H9 (cell line): Measurements from ENCODE around the gene PPP1R16B. TPM values are rescaled to one million over a fixed set of nuclear protein-coding genes. Genes with fewer than 3 reads are reported as not detected.

ENCODE experiments used
- DNase-seq: peaks from one replicate; pipeline ENCODE4 v3.0.0-alpha.2; 2017
- H2AFZ ChIP-seq: one replicate; pipeline ENCODE4 v1.6.1; 2013; ENCODE audit warnings: mild to moderate bottlenecking, low read length, control low read depth, moderate library complexity
- H2AK5ac ChIP-seq: 2 replicates; pipeline ENCODE4 v1.6.1; 2013; ENCODE audit warnings: low read length, control low read depth, mixed read lengths; ENCODE audit not compliant: insufficient read length
- H2BK120ac ChIP-seq: one replicate; pipeline ENCODE4 v1.6.1; 2013; ENCODE audit warnings: low read depth, mild to moderate bottlenecking, low read length, control low read depth, inconsistent platforms; ENCODE audit not compliant: poor library complexity, severe bottlenecking
- H2BK12ac ChIP-seq: 2 replicates; pipeline ENCODE4 v1.6.1; 2013; ENCODE audit warnings: low read length, control low read depth, mixed read lengths, low read depth; ENCODE audit not compliant: insufficient read length
- H2BK15ac ChIP-seq: 2 replicates; pipeline ENCODE4 v1.6.1; 2013; ENCODE audit warnings: low read depth, low read length, control low read depth
- H2BK20ac ChIP-seq: one replicate; pipeline ENCODE4 v1.6.1; 2013; ENCODE audit warnings: low read depth, mild to moderate bottlenecking, low read length, control low read depth, inconsistent platforms; ENCODE audit not compliant: poor library complexity, severe bottlenecking
- H2BK5ac ChIP-seq: 2 replicates; pipeline ENCODE4 v1.6.1; 2013; ENCODE audit warnings: low read length, control low read depth, mixed read lengths; ENCODE audit not compliant: insufficient read length
- H3K14ac ChIP-seq: 2 replicates; pipeline ENCODE4 v1.6.1; 2013; ENCODE audit warnings: low read length, control low read depth; ENCODE audit not compliant: insufficient read depth
- H3K18ac ChIP-seq: 2 replicates; pipeline ENCODE4 v1.6.1; 2013; ENCODE audit warnings: low read depth, mild to moderate bottlenecking, mixed read lengths, low read length, control low read depth; ENCODE audit not compliant: insufficient read length
- H3K23ac ChIP-seq: 2 replicates; pipeline ENCODE4 v1.6.1; 2013; ENCODE audit warnings: low read length, control low read depth, mixed read lengths, low read depth; ENCODE audit not compliant: insufficient read length
- H3K23me2 ChIP-seq: 2 replicates; pipeline ENCODE4 v1.6.1; 2013; ENCODE audit warnings: low read depth, mild to moderate bottlenecking, mixed read lengths, low read length, control low read depth; ENCODE audit not compliant: insufficient read length, poor library complexity, severe bottlenecking
- H3K27ac ChIP-seq: 2 replicates; pipeline ENCODE4 v1.5.1; 2013; ENCODE audit warnings: low read length, control low read depth, mixed read lengths, low read depth; ENCODE audit not compliant: insufficient read length
- H3K27me3 ChIP-seq: 2 replicates; pipeline ENCODE4 v1.6.1; 2013; ENCODE audit warnings: low read length, control low read depth, inconsistent platforms; ENCODE audit not compliant: insufficient read depth
- H3K4ac ChIP-seq: 2 replicates; pipeline ENCODE4 v1.6.1; 2013; ENCODE audit warnings: low read depth, mild to moderate bottlenecking, control low read depth, inconsistent platforms, low read length, moderate library complexity
- H3K4me1 ChIP-seq: 2 replicates; pipeline ENCODE4 v1.6.1; 2013; ENCODE audit warnings: low read length, control low read depth, inconsistent platforms; ENCODE audit not compliant: insufficient read depth
- H3K4me2 ChIP-seq: 2 replicates; pipeline ENCODE4 v1.6.1; 2013; ENCODE audit warnings: low read length, control low read depth, mixed read lengths; ENCODE audit not compliant: insufficient read length, insufficient read depth
- H3K56ac ChIP-seq: 2 replicates; pipeline ENCODE4 v1.6.1; 2013; ENCODE audit warnings: low read depth, mild to moderate bottlenecking, mixed read lengths, low read length, control low read depth; ENCODE audit not compliant: insufficient read length
- H3K79me1 ChIP-seq: 2 replicates; pipeline ENCODE4 v1.6.1; 2013; ENCODE audit warnings: low read depth, mild to moderate bottlenecking, moderate library complexity, low read length, control low read depth, inconsistent platforms; ENCODE audit not compliant: insufficient read depth, poor library complexity, severe bottlenecking
- H3K79me2 ChIP-seq: 2 replicates; pipeline ENCODE4 v1.6.1; 2013; ENCODE audit warnings: low read length, control low read depth, inconsistent platforms; ENCODE audit not compliant: insufficient read depth
- H3K9ac ChIP-seq: 2 replicates; pipeline ENCODE4 v1.6.1; 2013; ENCODE audit warnings: low read length, control low read depth, mixed read lengths; ENCODE audit not compliant: insufficient read length; ENCODE audit errors: extremely low read depth
- H3K9me3 ChIP-seq: one replicate; pipeline ENCODE4 v1.6.1; 2013; ENCODE audit warnings: low read depth, low read length, inconsistent platforms; ENCODE audit not compliant: control insufficient read depth
- H3T11ph ChIP-seq: one replicate; pipeline ENCODE4 v1.6.1; 2013; ENCODE audit warnings: mild to moderate bottlenecking, low read length, control low read depth, inconsistent platforms
- H4K20me1 ChIP-seq: one replicate; pipeline ENCODE4 v1.6.1; 2013; ENCODE audit not compliant: control insufficient read depth, insufficient read length, insufficient read depth
- H4K5ac ChIP-seq: 2 replicates; pipeline ENCODE4 v1.6.1; 2013; ENCODE audit warnings: low read depth, mild to moderate bottlenecking, mixed read lengths, low read length, control low read depth; ENCODE audit not compliant: insufficient read length
- H4K8ac ChIP-seq: replicated peaks from 2 replicates; pipeline ENCODE4 v1.6.1; 2013; ENCODE audit warnings: low read length, control low read depth, mixed read lengths, low read depth; ENCODE audit not compliant: insufficient read length
- H4K91ac ChIP-seq: 2 replicates; pipeline ENCODE4 v1.6.1; 2013; ENCODE audit warnings: low read depth, mild to moderate bottlenecking, moderate library complexity, mixed read lengths, low read length, control low read depth; ENCODE audit not compliant: insufficient read length
- H3K27ac Mint-ChIP-seq, 3 experiments: 2 replicates in 2 of 3; 3 replicates in 1 of 3; pipeline ENCODE4 v1.8.0; 2020 to 2021; ENCODE audit warnings: mixed read lengths in 3 of 3, mild to moderate bottlenecking in 1 of 3, moderate library complexity in 1 of 3
- H3K27me3 Mint-ChIP-seq: 2 replicates; pipeline ENCODE4 v1.8.0; 2021; ENCODE audit warnings: low read depth, mild to moderate bottlenecking, moderate library complexity, mixed read lengths
- H3K36me3 Mint-ChIP-seq, 3 experiments: 2 replicates in 2 of 3; 3 replicates in 1 of 3; pipeline ENCODE4 v1.8.0; 2020 to 2021; ENCODE audit warnings: low read depth in 3 of 3, mixed read lengths in 3 of 3; ENCODE audit not compliant: insufficient read depth in 1 of 3
- H3K4me1 Mint-ChIP-seq, 2 experiments: 2 replicates each; pipeline ENCODE4 v1.8.0; 2020; ENCODE audit warnings: mixed read lengths in 2 of 2
- H3K4me3 Mint-ChIP-seq, 2 experiments: 2 replicates in 1 of 2; 3 replicates in 1 of 2; pipeline ENCODE4 v1.8.0; 2020 to 2021; ENCODE audit warnings: mild to moderate bottlenecking in 2 of 2, mixed read lengths in 2 of 2, moderate library complexity in 1 of 2
- H3K9me3 Mint-ChIP-seq, 2 experiments: 2 replicates in 1 of 2; 3 replicates in 1 of 2; pipeline ENCODE4 v1.8.0; 2020; ENCODE audit warnings: mild to moderate bottlenecking in 2 of 2, mixed read lengths in 2 of 2, moderate library complexity in 1 of 2
- CTCF ChIP-seq: fragments of 200-600 bp; sonication (generic); conservative IDR thresholded peaks from 3 replicates; pipeline ENCODE4 v1.8.0; 2021; ENCODE audit warnings: antibody characterized with exemption, mild to moderate bottlenecking
- WGBS: extraction: QIAGEN DNeasy Blood & Tissue Kit; methylation state at CpG from one replicate; pipeline ENCODE4 v1.1.7; 2013; ENCODE audit warnings: missing lambda C conversion rate, low lambda C conversion rate, mixed read lengths; ENCODE audit not compliant: insufficient read length; ENCODE audit errors: extremely low coverage; 5-methylcytosine and 5-hydroxymethylcytosine counted together
- total RNA-seq: library from RNA; stranded (reverse); gene quantifications from 2 replicates; pipeline ENCODE4 v1.2.1, GENCODE V29; 2021

Gene PPP1R16B
- total RNA-seq, 1 experiment from 2014 or later = 8.2 TPM

- no peak overlapping the region for H3K27ac Mint-ChIP-seq
- DNase-seq = no peak
- H4K5ac ChIP-seq = no peak overlapping the region
Measured at GRCh38 chr20:38839563-38839962, 34.1 kb downstream of the PPP1R16B start.

More at GRCh38 chr20:38839563-38839962, 34.1 kb downstream of the PPP1R16B start:
- no peaks in the 10 kb centered on the region for H3K4me1 ChIP-seq
- no peak overlapping the region for H2AK5ac ChIP-seq
- no peaks in the 10 kb centered on the region for H3K79me2 ChIP-seq
- H3K23me2 ChIP-seq = no peaks in the 10 kb centered on the region
- Mint-ChIP-seq H3K9me3 (no peaks in the 10 kb centered on the region), H3K36me3 (peaks cover 0 to 3% (median 0%) of the 10 kb centered on the region in 3 experiments; a peak in 2 of 7 replicates), H3K27me3 (no peaks in the 10 kb centered on the region), H3K4me3 (no peak overlapping the region), H3K4me1 (peaks cover 17 to 23% of the 10 kb centered on the region in 2 experiments)
- H2BK12ac ChIP-seq = no peak overlapping the region
- H3K9me3 ChIP-seq = no peaks in the 10 kb centered on the region
- no CpG with 5 or more reads among the region's 4 CpGs for WGBS
- no peak for TF ChIP-seq CTCF
- H2BK5ac ChIP-seq = no peak overlapping the region
- H3K18ac ChIP-seq = no peak overlapping the region
- H3K4me2 ChIP-seq = no peak overlapping the region
- H3K27me3 ChIP-seq = no peaks in the 10 kb centered on the region
- no peak overlapping the region for H3K56ac ChIP-seq
- no peak overlapping the region for H2BK20ac ChIP-seq
- H3K27ac ChIP-seq = no peak overlapping the region
- no peak overlapping the region for H3K14ac ChIP-seq
- H3K9ac ChIP-seq = no peak overlapping the region
- H2AFZ ChIP-seq = no peak overlapping the region
- no peaks in the 10 kb centered on the region for H3K79me1 ChIP-seq
- H2BK120ac ChIP-seq = no peak overlapping the region
- H4K8ac ChIP-seq = no peak overlapping the region
- no peak overlapping the region for H3T11ph ChIP-seq
- no peak overlapping the region for H3K23ac ChIP-seq
- no peak overlapping the region for H3K4ac ChIP-seq
- no peak overlapping the region for H4K91ac ChIP-seq
- H2BK15ac ChIP-seq = no peak overlapping the region
- H4K20me1 ChIP-seq = no peaks in the 10 kb centered on the region
